Ureter (tissue), 1 donor: ENCODE results near the gene ATP2B1. TPM values are rescaled to one million over a fixed set of nuclear protein-coding genes. Genes with fewer than 3 reads are reported as not detected.

Experiments used
- DNase-seq: peaks from one replicate; pipeline ENCODE4 v3.0.0-alpha.2; 2020; ENCODE audit warnings: low spot score
- total RNA-seq: library from RNA; stranded (reverse); gene quantifications from one replicate; pipeline ENCODE4 v1.2.4, GENCODE V29; 2023
- donor health status: DM: yes; HTN: yes; CAD: no.

ATP2B1 gene
- total RNA-seq, 1 donor from 2014 or later: 72.1 TPM

DNA sequence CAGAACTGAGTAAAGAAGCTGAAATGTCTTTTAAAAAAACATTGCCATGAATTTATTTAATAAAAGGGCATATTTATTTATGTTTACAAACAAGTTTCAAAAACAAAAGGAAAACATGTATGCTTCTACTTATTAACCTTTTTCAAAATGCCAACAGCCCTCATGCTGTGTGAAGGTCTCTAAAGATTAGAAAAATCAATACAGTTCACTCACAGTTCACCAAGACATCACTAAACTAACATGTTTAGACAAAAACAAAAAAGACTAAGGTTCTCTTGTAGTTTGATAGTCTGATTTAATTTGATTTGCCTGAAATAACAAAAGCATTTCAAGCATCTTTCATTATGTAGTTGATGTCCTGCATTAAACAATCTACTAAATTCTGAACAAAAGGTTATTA lies 118.9 kb downstream of the ATP2B1 start:
- DNase-seq: no peak

DNA sequence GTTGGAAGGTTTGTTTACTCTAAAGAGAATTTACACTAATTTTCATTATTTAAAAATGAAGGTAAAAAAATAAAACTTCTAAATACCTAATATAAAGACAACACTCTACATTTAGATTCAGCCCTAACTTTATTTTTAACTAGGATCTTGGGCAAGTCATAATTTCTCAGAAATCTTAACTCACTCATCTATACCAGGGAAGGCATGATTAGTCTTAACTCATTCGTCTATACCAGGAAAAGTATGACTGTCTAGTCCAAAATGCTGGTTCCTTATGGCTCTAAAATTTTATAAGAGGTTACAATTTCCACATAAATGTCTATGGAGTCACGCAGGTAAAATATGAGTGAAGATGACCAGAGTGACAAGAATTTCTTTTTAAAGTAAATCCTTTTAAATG lies 130.1 kb downstream of the ATP2B1 start:
- no peak for DNase-seq

DNA sequence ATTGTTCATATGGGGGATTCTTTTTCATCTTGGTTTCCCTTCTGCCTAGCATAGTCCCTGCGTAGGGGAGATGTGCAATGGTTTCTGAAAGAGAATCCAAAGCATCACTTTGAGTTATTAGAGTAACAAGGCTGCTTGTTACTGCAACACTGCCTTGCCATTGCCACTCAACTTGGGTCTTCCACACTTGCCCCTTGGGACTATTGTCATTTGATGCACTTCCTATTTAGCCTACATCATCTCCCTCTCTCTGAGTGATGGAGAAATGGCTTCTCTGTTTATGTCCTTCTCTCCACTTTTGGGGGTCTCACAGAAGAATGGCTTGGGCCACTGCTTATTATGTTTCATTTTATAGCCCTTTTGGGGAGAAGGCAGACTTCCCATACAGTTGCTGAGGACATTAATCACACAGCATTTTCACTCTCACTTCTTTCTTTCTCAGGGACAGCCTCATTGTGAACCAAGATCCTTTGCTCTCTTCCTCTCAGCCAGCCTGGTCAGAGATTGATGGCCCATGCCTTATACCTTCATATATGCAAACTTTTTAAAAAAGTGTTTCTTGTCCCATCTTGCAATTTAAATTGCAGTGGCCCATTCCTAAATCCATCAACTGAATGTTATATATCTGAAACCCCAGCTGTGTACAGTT lies 131.9 kb downstream of the ATP2B1 start:
- no peak for DNase-seq

DNA sequence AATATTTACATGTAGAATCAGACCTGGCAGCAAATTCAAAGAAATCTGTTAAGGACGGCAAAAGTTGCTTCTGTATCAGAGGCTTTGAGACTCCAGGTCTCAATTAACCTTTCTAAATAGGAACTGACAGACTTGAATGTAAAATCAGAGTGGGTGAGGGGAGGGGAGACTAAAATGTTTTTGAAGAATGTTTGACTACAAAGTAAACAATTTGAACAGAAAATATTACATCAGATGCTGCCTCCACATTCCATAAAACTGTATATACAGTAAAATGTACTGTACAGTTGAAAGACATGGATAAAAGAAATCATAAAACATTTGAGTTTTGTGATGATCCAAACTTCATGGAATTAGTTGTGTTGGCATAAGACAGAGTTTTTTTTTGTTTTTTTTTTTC lies 133.3 kb downstream of the ATP2B1 start:
- DNase-seq: no peak

DNA sequence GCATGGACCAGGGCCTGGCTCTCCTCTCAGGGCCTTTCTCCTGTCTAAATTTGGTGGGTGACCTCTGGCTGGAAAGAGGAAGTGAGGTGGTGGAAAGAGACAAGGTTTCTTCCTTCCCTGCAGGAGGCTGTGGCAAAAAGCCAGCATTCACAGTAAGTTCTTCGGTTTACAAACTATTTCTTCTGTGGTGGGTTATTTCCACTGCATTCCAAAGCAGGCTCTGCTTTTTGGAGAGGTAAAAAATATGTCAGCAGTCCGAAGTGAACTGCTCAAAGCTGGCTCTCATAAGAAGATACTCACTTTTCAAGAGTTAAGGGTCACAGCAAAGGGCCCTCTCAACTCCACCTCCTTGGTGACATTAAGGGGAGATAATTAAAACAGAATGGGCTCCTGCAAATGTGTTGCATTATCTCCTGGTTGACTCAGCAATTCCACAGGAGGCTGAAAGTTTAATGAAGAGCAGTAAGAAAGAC lies 133.9 kb downstream of the ATP2B1 start:
- no peak for DNase-seq

DNA sequence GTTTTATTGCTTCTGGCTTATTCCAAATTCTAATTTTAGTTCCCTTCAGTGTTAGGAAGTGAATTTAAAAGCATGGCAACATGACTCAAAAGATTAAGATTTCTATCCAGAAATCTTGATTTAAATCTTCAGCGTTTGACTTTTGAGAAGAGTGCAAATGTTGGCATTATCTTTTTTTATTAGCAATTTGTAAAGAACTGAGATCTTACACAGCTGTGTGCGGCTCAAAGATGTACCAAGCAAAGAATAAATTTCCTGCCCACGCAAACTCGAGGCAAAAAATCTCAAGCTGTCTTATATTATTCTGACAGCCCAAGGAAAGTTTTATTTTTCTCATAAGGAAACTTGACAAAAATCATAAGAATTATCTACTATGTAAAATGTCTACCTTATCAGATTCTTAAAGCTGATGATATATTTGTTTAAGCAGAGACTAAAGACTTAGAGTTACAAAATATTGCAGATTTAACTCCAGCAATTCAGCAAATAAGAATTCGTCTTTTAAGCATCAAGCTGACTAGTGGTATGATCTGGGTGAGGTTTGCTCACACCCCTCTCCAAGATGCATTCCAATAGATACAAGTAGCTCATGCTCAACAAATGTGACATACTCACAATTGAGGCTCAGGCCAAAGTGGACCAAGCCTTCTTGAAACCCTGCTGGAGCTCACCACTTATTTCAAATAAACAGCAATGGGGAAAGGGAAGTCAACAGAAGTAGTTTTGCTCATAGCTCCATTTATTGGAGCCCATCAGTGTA lies 135.4 kb downstream of the ATP2B1 start:
- no peak for DNase-seq

DNA sequence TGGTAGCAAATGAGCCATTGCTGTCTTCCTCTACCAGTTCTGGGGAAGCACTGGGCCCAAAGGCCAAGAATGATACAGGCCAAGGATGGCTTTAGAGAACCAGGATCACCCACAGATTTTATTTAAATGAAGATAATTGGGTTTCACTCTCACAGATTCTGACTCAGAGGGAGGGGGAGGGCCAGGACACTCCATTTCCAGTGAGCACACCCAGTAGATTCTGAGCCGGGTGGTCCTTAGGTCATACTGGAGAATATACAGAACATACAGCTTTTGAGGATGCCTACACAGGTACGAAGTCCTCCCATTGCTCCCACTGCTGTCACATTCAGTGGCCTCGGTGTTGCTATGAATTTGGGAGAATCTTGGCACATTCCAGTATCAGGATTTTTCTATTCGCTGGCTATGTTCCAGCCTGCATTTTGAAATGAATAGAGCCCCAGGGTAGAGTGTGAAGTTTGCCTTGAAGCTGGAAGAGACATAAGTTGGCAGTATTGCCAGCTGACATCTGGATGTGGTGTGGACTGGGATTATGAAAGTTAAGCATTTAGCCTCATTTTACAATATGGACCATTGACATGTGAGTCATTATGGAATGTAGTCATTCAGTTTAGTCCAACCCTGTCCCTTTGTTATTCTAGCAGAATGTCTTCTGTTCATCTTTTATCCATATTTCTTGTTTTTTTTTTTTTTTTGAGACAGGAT lies 137.0 kb downstream of the ATP2B1 start:
- no peak for DNase-seq

DNA sequence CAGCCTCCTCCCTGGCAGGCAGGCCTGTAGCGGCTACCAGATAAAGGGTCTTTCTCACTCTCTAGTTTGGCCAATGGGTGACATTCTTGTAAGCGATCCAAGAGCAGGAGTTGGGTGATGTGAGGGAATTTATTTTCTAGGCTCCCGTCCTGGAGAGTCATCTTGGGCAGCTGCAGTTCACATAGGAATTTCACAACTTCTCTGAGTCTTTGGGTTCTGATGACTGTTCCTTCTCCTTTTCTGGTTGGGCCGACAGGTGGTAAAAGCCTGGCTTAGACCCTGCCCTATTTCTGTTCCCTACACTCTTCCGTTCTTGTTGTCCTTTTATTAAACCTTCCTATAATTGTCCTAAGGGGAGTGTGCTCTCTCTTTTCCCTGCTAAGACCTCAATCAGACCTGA lies 140.2 kb downstream of the ATP2B1 start:
- no peak for DNase-seq

DNA sequence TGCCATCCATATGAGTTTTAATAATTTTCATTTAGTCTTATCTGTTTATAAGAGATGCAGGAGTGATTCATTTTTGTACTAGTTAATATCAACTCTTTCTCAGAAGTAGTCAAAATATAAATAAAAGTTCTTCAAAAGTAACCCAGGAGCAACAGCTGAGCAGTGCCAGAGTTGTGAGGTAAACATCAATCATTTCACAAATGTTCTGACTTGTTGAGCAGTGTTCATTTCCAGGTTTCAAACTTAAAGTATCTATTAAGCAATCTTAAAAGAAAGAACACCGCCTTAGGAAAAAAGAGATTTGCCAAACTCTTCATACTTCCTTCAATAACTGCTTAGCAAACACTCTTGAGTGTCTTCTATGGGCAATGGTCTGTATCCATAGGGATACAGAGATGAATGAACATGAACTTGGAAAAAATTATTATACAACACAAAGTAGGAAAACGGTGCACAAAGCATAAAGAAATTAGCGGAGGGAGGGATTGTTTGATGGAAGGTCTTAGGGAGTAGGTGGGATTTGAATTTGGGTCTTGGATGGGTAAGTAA lies 140.9 kb downstream of the ATP2B1 start:
- DNase-seq: no peak

DNA sequence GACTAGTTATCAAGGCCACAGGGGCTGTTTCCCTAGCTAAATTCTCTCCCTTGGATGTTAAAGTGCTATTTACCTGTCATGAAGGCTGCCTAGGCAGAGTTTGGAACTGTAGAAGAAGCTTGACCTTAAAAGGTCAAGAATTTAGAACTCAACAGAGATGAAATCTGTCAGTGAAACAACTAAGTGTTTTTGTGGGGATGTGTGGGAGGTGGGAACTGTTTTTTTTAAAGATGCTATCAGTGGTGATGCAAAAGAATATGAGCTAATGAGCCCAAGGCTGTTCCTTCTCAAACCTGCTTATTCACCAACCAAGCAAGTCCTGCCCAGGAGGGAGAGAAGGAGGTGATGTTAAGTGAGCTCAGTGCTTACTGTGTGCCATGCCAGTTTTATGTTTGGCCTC lies 142.0 kb downstream of the ATP2B1 start:
- DNase-seq: no peak

DNA sequence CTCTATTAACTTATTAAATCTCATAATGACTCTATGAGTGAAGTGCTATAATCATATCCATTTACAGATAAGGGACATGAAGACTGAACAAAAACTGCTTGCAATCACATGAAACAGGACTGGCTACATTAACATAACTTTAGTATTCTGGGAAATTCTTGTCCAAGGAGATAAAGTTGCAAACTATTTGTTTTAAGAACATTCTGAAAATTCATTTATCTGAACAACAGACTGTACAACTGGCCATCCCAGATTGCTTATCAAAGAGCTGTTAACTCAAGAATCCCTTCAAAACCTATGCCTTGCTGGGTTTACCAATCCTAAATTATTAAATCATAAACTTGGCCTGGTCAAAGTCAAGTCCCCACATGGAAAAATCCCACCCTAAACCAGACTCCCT lies 143.6 kb downstream of the ATP2B1 start:
- DNase-seq: no peak

DNA sequence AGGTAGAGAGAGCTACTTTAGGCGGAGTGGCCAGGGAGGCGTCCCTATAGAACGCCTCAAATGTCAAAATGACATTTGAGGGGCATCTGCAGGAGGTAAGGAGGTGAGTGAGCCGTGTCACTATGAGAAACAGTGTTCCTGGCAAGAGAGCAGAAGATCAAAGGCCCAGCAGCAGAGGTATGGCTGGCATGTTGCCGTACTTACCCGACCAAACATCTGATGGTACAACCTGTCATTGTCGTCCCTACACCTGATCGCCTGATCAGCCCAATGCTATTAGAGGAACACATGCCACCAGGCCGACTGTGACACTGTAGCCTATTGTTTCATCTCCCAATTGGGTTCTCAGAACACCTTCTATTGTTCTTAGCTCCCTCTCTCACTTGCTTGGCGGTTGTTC lies 148.9 kb downstream of the ATP2B1 start:
- DNase-seq: no peak

DNA sequence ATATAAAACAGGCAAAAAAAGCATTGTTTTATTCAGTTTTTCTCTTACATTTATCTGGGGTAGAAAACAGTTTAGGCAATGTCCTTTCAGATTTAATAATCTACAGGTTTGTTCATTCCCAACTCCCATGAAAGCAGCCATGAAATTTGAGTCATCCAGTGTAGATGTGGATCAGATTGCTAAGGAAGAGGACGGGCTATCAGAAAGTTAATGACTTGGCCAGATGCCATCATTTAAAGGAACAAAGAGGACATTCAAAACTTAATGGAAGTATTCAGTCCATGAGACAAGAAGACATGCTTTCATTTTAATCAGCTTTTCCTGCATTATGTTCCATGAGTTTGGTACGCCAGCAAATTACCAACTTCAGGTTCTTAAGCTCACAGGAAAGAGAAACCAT lies 151.7 kb downstream of the ATP2B1 start:
- no peak for DNase-seq

DNA sequence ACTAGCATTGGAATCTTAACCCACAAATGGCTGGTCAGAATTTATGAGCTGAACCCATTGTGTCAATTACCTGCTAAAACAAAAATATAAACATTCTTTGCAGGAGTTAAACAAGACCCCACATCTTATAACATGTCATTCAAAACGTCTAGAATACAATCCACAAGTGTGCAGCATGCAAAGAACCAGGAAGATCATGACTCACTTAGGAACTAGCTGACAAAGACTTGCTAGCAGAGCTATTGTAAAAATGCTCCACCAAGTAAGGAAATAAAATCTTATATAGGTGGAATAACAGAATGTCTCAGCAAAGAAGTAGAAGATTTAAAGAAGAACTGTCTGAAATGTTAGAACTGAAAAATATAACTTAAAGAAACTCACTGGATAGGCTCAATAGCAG lies 156.3 kb downstream of the ATP2B1 start:
- no peak for DNase-seq

DNA sequence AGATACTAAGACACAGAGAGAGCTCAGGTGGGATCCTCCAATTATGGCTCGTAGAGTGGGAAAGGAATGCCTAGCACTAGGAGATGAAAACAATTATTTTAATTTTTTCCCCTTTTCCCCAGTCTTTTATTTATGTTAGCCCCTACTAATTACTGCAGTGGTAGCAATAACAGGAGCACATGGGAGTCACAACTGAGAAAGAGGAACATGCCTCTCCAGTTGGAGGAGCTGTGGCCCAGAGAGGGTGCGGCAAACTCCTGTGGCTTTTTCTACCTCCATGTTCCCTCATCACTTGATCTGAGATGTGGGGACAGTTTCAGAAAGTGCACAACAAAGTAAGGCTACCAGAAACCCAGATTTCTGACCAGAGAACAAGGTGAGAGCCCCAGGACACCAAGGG lies 156.9 kb downstream of the ATP2B1 start:
- DNase-seq: no peak

DNA sequence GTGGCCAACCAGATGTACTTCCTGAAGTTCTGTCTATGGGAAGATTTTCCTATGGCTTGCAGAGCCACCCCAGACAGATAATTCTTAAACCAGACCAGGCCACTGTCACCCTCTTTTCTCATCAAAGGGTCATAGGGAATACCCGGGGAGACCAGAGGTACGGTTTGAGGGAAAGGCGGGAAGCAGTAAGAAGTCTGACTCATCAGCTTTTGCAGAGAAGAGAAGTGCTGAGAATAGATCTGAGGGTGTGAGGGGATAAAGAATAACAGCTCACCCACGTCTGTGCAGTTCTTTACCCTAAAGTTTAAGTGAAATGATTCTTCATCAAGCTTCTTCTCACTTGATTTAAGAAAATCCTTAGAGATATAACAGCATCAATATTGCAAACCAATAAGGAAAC lies 161.5 kb downstream of the ATP2B1 start:
- no peak for DNase-seq

DNA sequence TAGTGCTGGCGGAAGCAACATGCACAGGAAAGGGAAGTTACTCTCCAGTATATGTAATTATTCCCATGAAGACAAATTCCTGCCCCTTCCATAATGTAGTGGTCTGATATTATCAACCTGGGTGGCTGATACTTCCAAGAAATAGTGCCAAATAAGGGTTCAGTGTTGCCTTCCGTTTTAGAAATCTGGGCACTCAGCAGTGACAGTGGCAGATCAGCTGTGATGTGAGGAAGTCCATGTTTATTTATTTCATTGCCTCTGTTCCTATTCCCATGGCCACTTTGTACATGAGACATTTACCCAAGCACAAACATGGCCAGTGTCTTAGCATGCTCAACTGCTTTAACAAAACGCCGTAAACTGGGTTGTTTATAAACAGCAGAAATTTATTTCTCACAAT lies 162.5 kb downstream of the ATP2B1 start:
- DNase-seq: no peak

DNA sequence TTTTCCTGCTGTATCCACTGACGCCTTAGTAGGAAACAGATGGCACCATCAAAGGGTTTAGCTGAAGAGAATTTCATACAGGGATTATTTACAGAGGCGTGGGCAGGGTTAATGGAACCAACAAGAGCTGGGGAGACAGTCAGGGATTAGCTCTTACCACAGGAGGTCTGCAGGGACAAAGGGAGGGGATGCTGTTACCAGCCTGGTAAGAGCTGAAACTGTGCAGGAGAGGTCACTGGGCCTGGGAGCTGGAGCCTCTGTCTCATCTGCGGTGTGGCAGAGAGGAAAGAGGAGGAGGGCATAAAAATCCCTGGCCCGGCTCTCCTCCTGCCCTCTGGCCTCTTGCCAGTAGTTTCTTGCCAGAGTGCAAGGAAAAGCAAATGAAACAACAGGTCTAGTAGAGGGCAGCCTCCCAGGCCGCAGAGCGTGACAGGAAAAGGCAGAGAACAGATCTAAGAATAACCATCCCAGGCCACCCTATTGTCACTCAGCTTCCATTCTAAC lies 163.9 kb downstream of the ATP2B1 start:
- DNase-seq: peak; percentile 55

DNA sequence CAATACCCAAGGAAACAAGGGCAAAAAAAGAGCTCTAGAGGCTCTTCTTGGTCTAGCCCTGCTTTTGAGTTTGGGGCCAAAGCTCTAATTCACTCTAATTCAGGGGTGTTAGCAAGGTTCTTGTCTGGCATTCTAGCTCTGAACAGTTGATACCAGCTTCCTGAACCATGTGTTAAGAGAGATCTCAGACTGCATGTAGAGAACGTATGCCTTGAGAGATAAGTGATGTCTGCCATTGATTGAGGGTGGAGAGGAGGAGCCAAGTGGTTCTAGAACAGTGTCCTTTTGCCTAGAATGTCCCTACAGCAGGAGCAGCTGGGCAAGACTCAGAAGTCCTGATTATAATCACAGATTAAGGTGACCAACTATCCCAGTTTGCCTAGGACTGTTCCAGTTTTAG lies 164.6 kb downstream of the ATP2B1 start:
- DNase-seq: no peak

DNA sequence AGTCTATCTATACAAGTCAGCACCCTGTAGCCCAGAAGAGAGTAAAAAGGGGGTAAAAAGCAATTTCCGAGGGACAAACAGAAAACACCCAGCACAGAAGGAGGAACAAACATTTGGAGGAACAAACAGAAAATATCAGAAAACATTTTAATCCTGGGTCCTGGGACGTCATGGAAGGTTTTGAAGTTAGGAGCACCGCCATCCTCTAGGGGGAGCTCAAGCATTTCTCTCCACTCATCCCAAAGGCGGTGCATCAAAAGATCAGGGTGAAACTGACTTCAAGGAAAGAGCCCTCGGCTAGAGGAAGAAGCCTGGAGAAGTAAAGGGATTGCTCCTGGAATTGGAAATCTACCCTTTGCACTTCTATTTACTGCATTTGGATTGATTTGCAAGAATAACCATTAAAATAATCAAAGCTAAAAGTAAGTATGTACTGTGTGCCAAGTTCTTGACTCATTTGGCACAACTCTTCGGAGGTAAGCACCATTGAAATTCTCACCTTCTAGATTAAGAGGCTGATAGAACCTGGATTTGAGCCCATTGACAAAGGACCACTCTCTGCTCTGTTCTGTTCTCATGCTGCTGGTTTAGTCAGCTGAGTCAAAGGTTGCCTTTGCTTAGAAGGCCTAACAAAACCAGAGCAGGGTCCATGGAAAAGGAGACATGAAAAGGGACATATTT lies 165.6 kb downstream of the ATP2B1 start:
- DNase-seq: peak; percentile 77

DNA sequence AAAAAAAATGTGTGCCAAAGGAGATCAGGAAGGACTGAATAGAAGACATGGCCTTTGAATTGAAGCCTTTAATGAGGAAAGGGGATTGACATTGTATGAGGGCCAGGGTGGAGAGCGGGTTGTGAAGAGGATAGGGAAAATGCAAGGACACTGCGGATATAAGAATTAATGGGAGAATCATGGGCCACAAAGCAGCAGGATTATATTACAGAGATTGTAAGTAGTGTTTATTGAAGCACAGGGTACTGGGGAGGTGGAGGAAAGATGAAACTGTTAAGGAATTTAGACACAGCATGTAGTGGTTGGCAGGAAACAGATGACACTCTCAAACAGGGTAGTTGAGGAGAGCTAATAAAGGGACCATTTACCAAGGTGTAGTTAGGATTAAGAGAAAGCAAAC lies 166.4 kb downstream of the ATP2B1 start:
- DNase-seq: no peak

DNA sequence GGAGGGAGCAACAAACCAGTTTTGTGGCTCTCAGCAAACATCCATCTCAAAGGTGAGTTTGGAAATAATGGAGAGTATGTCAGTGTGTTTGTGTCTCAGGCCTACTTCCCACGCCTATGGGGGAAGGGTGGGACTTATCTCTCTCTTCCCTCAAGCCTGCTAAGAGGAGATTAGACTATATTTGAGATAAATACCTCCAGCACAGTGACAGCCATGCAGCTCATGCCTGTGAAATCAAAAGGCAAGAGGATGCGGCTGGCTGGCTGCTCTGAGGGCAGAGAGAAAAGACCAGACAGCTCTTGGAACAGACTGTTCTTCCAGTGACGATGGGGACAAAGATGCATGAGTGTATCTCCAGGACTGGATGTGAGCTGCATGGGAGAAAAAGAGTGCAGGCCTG lies 168.1 kb downstream of the ATP2B1 start:
- no peak for DNase-seq
